C4-2B (cell line): Measurements from ENCODE around the gene PRPS2.

Source experiments
- CTCF ChIP-seq: fragments of 450-650 bp; conservative IDR thresholded peaks from 2 replicates; pipeline ENCODE4 v1.5.1; 2017; ENCODE audit warnings: mild to moderate bottlenecking
- ZFX ChIP-seq: fragments of 450-650 bp; IDR thresholded peaks from 2 replicates; pipeline ENCODE4 v1.6.1; 2017

- TF ChIP-seq CTCF, result no peak
- TF ChIP-seq ZFX, result no peak
Measured at GRCh38 chrX:12789976-12790375, 1.2 kb upstream of the PRPS2 start.
